HG03139 (cell line): ENCODE results near the gene ETV6.

Experiments
- ATAC-seq: cut with Tn5 transposase; IDR thresholded peaks from one replicate; pipeline ENCODE4 v1.9.1; 2021; ENCODE audit not compliant: unreplicated experiment

The ETV6 gene

GRCh38 chr12:11756022-11756421, 106.5 kb downstream of the ETV6 start:
- no peak for ATAC-seq

GRCh38 chr12:11756523-11756922, 107.0 kb downstream of the ETV6 start:
- no peak for ATAC-seq

GRCh38 chr12:11757095-11757494, 107.6 kb downstream of the ETV6 start:
- no peak for ATAC-seq

- ATAC-seq = no peak
Observed at GRCh38 chr12:11757531-11757930, 108.1 kb downstream of the ETV6 start.

GRCh38 chr12:11758087-11758486, 108.6 kb downstream of the ETV6 start:
- no peak for ATAC-seq

- ATAC-seq = no peak
Observed at GRCh38 chr12:11758510-11759493, 109.3 kb downstream of the ETV6 start.

- no peak for ATAC-seq
Observed at GRCh38 chr12:11759494-11759878, 110.0 kb downstream of the ETV6 start.

- ATAC-seq = no peak
Observed at GRCh38 chr12:11759899-11760298, 110.4 kb downstream of the ETV6 start.

GRCh38 chr12:11761869-11762567, 112.5 kb downstream of the ETV6 start:
- ATAC-seq = peak; percentile 40

- ATAC-seq = no peak
Observed at GRCh38 chr12:11762723-11763326, 113.4 kb downstream of the ETV6 start.

- ATAC-seq = no peak
Observed at GRCh38 chr12:11763760-11764520, 114.5 kb downstream of the ETV6 start.

- ATAC-seq = no peak
Observed at GRCh38 chr12:11764837-11765236, 115.4 kb downstream of the ETV6 start.

- ATAC-seq = no peak
Observed at GRCh38 chr12:11765421-11765816, 115.9 kb downstream of the ETV6 start.

- peak; percentile 48 for ATAC-seq
Observed at GRCh38 chr12:11765817-11766794, 116.6 kb downstream of the ETV6 start.

- ATAC-seq = no peak
Observed at GRCh38 chr12:11767029-11767724, 117.7 kb downstream of the ETV6 start.

GRCh38 chr12:11767798-11768197, 118.3 kb downstream of the ETV6 start:
- ATAC-seq = no peak

- ATAC-seq = no peak
Observed at GRCh38 chr12:11768233-11768965, 118.9 kb downstream of the ETV6 start.

- ATAC-seq = no peak
Observed at GRCh38 chr12:11769723-11770514, 120.4 kb downstream of the ETV6 start.
